ENCODE data around the gene ZMIZ2.

DNA sequence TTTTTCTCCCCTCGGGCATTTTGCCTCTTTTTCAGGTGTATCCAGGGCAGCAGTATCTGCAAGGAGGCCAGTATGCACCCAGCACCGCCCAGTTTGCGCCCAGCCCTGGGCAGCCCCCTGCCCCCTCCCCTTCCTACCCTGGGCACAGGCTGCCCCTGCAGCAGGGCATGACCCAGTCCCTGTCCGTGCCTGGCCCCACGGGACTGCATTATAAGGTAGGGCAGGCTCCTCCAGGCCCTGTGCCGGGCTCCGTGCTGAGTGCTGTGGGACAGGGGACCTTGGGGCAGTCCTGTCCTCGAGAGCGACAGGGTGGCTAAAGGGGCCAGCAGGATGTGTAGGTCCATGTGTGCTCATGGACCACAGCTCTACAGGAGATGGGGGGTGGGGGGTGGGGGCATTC, 10.6 kb downstream of the ZMIZ2 start:
- TF ChIP-seq, protein P1, sequence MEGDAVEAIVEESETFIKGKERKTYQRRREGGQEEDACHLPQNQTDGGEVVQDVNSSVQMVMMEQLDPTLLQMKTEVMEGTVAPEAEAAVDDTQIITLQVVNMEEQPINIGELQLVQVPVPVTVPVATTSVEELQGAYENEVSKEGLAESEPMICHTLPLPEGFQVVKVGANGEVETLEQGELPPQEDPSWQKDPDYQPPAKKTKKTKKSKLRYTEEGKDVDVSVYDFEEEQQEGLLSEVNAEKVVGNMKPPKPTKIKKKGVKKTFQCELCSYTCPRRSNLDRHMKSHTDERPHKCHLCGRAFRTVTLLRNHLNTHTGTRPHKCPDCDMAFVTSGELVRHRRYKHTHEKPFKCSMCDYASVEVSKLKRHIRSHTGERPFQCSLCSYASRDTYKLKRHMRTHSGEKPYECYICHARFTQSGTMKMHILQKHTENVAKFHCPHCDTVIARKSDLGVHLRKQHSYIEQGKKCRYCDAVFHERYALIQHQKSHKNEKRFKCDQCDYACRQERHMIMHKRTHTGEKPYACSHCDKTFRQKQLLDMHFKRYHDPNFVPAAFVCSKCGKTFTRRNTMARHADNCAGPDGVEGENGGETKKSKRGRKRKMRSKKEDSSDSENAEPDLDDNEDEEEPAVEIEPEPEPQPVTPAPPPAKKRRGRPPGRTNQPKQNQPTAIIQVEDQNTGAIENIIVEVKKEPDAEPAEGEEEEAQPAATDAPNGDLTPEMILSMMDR (IDR thresholded peaks at IDR 0.05): no peak
- TF ChIP-seq POLR2A (IDR thresholded peaks at IDR 0.05) (no peak), EP300 (IDR thresholded peaks at IDR 0.05) (no peak), POLR2AphosphoS5 (IDR thresholded peaks at IDR 0.05) (no peak)
